HTR-8/SVneo (cell line): ENCODE data around the gene GPS1.

Experiments used
- DNase-seq: peaks from one replicate; pipeline ENCODE4 v3.0.0; 2011; ENCODE audit warnings: low spot score, mixed read lengths; ENCODE audit not compliant: insufficient read length
- FAIRE-seq: peaks from 2 replicates; lab custom pipeline; 2011; peaks lifted over from hg19 to GRCh38; lab: Jason Lieb, UNC

GPS1 gene

DNA sequence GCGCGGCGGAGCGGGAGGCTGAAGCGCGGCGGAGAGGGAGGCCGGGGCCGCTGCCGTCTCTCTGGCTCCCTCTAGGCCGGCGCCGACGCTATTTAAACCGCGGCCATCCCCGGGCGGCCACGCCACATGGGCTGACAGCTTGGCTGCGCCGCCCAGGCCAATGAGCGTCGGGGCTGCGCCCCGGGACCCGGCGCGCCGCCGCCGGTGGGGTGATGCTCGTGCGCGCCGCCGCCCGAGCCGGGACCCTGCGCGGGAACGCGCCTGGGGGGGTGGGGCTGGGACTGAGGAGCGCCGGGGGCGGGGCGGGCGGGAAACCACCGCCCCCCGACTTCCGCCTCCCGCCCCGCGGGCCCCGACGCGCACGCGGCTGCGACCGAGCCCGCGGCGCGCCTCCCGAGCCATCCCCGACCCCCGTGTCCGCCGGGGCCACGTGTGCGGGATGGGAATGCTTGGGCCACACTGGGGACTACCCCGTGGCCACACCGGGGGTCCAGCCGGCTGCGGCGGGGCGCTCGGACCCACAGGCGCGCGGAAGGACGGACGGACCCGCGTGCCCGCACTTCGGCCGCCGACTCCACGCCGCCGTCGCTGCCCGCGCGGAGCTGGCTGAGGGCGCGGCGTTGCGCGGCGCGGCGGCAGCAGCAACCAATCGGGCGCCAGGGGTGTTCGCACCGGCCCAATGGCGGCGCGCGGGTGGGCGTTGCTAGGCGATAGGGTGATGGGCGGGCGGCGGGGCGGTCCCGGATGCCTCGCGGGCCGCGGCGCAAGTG is 46.7 kb downstream of the GPS1 start, which contains the start of gene FASN:
FASN (minus strand) TSS at position 68 of the 770 bp plus-strand sequence. CDS start 1,791 bp downstream, outside the sequence.
- peak; percentile 100 for DNase-seq
- FAIRE-seq = peak; percentile 94

- FAIRE-seq (no peak), DNase-seq (no peak)
Observed at GRCh38 chr17:82098939-82099763, 47.5 kb downstream of the GPS1 start.

DNA sequence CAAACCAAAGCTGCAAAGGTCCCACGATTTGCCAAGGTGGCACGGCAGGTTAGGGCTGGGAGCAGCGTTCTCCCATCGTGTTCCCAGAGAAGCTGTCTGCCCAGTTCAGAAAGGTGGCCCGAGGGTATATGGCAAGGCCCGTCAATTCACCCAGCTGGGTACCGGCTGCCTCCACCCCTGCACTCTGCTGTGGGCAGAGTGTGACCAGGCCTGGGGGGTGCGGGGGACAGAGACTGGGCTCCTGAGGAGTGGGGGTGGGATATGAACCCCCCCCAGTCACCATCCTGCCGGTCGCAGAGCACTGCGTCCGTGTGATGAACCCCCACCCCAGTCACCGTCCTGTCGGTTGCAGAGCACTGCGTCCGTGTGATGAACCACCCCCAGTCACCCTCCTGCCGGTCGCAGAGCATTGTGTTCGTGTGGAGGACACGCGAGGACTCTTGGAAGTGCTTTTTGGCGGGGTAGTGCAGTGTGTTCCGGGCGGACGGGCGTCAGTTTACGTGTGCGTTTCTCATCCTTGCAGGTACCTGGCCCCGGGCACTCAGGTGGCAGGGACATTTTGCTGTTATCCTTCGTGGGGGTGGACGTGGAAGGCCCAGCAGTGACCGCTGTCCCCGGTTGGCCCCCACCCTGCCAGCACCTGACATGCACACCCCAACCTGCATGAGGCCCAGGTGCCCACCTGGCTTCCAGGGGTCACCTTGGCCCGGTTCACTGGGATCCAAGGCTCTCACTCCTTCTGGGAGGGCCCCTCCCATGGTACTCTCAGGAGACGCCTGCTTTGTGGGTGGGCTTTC is 49.0 kb downstream of the GPS1 start:
- FAIRE-seq = no peak

GRCh38 chr17:82101301-82101715 is 49.6 kb downstream of the GPS1 start:
- DNase-seq (no peak), FAIRE-seq (no peak)

More for the DNA sequence above, 49.0 kb downstream of the GPS1 start:
- DNase-seq = no peak

- DNase-seq = no peak
- FAIRE-seq = no peak
Observed at GRCh38 chr17:82101767-82102679, 50.3 kb downstream of the GPS1 start.

DNA sequence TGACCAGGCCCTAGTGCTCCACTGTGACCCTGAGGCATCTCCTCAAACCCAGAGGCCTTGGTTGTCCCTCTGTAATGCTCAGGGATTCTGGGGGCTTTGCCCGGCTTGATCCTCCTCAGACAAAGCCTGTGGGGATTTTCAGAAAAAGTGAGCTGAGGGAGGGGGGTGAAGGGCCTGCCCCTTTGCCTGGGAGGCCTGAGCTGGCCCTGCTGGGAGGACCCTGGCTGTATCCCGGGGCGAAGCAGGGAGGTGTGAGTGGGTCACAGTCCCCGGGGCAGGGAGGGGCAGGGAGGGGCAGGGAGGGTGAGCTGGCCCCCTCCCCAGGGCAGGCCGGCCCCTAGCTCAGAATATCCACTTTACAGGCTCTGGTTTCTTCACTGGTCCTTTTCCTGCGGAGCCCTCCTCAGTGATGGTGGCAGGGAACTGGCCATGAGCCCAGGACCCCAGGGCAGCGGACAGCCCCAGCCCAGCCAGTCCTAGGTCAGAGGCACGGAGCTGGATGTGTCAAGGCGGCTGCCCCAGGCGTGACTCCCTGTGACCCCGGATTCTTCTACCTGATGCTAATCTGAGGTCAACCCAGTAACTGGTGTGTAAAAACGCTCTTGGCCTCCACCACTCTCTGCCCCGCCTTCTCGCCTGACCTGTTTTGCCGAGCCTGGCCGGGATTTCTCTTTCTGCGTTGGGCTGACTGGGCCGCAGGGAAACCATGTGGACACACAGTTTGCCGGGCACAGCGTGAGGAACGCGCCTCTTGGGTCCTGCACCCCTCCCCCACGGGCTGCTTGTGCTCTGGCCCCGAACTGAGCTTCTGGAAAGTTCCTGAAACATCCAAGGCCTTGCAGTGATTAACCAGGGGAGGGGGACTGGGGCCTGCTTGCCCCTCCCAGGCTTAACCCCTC is 52.1 kb downstream of the GPS1 start:
- DNase-seq (no peak), FAIRE-seq (no peak)

GRCh38 chr17:82104797-82105416 is 53.2 kb downstream of the GPS1 start:
- FAIRE-seq (no peak), DNase-seq (no peak)

GRCh38 chr17:82105417-82105881 is 53.8 kb downstream of the GPS1 start:
- no peak for DNase-seq
- no peak for FAIRE-seq

- FAIRE-seq = peak; percentile 82
- DNase-seq = peak; percentile 88
Observed at GRCh38 chr17:82105882-82106687, 54.4 kb downstream of the GPS1 start.

DNA sequence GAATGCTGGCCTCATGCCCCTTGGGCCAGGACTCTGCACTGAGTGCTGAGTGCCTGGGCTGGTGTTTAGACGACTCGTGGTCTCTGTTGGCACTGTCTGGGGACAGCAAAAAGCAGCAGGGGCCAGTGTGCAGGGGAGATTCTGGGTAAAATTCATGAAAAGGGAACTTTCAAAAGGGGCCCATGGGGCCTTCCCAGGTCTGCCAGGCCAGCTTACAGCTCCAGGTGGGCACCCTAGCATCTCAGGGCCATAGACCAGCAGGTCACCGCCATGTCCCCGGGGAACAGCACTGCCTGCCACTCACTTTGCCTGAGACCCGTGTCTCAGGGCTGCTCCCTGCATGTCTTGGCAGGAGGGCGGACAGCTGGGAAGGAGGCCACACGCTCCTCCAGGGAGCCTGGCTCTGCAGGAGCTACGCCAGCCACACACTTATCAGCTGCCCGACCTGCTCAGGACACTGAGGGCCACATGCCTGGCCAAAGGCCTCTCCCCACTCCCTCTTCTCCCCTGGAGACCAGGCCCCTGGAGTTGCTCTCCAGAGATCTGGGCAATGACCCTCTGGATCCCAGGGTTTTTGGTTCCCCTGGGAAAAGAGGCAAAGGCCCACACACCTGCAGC is 55.1 kb downstream of the GPS1 start:
- FAIRE-seq (no peak), DNase-seq (no peak)
